GM12801 (cell line): Measurements from ENCODE around the gene RAP1B.

Experiments used
- CTCF ChIP-seq: IDR thresholded peaks from one replicate; pipeline ENCODE4 v1.5.1; 2011; ENCODE audit warnings: control low read depth; ENCODE audit not compliant: insufficient read length; ENCODE audit errors: extremely low read depth

RAP1B gene

GRCh38 chr12:68648179-68648578, 37.5 kb downstream of the RAP1B start:
- no peak for TF ChIP-seq CTCF

DNA sequence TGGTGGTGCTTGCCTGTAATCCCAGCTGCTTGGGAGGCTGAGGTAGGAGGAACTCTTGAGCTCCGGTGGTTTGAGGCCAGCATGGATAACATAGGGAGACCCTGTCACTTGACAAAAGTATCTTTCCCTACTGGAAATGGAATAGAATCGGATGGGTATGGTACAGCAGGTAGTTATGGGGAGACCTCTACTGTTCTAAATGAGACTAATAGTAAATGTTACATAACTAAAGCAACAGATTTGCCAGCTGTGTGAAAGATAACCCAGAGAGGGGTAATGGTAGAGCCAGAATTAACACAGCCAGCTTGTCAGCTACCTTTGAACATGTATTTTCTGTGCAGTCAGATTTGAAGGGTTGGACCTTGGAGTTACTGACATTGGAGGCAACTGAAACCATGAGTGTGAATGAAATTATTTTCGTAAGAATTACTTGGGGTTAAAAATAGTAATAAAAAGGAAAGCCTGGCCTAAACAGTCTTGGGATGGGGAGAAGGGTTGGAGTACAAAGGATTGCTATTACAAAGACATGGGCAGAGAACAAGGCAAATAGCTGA, 54.4 kb downstream of the RAP1B start:
- no peak for TF ChIP-seq CTCF

DNA sequence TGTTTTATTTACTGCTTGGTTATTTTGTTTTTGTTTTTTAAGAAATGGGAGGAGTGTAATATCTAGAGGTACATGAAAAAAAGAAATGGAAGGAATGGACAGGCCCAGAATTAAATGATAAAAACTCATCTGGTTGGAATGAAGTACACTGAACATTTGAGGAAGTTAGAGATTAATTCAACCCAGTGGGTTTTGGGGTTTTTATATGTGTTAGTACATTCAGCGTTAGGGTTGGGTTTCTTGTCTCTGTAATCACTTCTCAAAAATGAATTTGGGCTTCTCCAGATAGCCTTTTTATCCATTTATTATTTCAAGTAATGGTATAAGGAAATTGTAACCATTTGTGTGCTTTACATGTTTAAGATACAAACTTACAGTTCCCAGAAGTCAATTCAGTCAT, 56.6 kb downstream of the RAP1B start:
- no peak for TF ChIP-seq CTCF

DNA sequence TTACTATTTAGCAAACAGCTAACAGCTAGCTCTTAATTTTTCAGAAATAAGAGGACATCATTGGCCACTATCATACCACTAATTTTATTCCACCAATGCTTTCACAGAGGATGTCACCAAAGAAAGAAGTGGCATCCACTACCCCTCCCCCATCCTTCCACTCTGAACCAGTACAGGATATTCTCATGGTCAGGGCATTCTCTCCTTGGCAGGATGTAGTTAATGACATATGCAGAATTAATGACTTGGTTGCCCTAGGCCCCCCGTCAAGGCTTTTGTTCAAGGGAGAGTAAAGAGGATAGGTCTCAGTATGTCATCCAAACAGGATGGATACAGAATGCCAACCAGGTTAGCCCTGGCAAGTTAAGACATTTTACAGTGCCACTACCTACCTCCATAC, 57.2 kb downstream of the RAP1B start:
- no peak for TF ChIP-seq CTCF

DNA sequence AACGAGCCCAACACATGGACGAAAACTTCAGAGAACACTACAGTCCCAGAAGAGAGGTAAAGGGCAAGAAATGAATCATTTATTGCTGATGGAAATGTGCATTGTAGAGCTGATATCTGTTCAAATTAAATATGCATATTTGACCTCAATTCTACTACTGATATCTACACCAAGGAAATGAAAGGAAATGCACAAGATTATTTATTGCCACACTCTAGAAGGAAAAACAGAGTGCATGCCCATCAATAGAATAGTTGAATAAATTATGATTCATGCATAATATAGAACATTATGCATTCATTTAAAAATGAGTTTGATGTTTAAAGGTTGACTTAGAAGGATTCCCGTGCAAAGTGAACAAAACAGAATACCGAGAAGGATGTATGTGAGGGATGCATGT, 60.5 kb downstream of the RAP1B start:
- TF ChIP-seq CTCF = no peak

DNA sequence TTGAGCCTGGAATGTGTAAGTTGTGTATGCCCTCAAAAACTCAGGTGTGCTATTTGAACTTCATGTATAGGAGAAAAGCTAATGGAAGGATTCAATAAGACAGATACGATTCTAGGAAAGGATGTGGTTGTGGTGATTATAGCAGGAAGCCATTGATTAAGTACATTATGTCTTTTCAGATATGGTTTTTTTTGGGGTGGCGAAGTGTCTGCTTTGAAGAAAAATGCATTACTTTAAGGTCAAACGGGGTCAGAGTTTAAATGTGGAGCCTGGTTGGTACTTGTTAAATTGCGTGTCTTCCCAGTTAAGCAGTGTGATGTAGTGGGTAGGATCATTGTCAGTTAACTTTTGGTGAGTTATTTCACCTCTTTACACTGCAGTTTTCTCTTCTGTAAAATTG, 63.1 kb downstream of the RAP1B start:
- TF ChIP-seq CTCF = no peak

DNA sequence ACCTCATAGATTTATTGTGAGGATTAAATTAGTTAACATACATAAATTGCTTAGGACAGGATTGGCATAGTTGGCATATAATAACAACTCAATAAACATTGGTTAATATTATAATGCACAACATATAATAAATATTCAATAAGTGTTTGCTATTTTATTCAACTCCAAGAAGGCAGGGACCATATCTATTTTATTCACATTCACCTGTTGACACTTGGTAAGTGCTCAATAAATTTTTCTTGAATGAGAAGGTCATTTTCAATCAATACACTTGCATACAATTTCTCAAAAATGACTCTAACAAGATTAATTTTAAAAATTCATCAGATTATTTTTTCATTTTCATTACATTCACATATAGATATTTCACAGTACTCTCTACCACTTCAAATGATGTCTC, 63.7 kb downstream of the RAP1B start:
- TF ChIP-seq CTCF = no peak
